ENCODE measurements around the gene TCTN1.

- TF ChIP-seq TCF7 (IDR thresholded peaks at IDR 0.05; ENCODE audit: borderline replicate concordance) (no peak), MNT (conservative IDR thresholded peaks at IDR 0.05) (no peak), POLR2AphosphoS5 (IDR thresholded peaks at IDR 0.05; ENCODE audit: control insufficient read depth, insufficient read depth, low read depth, low read length) (no peak), ELF2 (CRISPR knock-in tag; IDR thresholded peaks at IDR 0.05) (no peak), PTBP1 (IDR thresholded peaks at IDR 0.05; ENCODE audit: low read depth, low read length) (no peak), SMAD4 (CRISPR knock-in tag; conservative IDR thresholded peaks at IDR 0.05) (no peak), ZC3H4 (CRISPR knock-in tag; IDR thresholded peaks at IDR 0.05; ENCODE audit: borderline replicate concordance) (no peak), ZC3H8 (IDR thresholded peaks at IDR 0.05) (no peak), EZH2 (IDR thresholded peaks at IDR 0.05; ENCODE audit: borderline replicate concordance, low read depth, low read length) (no peak), TEAD4 (IDR thresholded peaks at IDR 0.05; ENCODE audit: low read length) (no peak), TEAD4 (CRISPR knock-in tag; IDR thresholded peaks at IDR 0.05; ENCODE audit: borderline replicate concordance) (no peak), SPI1 (IDR thresholded peaks at IDR 0.05; ENCODE audit: borderline replicate concordance, low read depth, low read length) (no peak)
- TF ChIP-seq, protein P1, sequence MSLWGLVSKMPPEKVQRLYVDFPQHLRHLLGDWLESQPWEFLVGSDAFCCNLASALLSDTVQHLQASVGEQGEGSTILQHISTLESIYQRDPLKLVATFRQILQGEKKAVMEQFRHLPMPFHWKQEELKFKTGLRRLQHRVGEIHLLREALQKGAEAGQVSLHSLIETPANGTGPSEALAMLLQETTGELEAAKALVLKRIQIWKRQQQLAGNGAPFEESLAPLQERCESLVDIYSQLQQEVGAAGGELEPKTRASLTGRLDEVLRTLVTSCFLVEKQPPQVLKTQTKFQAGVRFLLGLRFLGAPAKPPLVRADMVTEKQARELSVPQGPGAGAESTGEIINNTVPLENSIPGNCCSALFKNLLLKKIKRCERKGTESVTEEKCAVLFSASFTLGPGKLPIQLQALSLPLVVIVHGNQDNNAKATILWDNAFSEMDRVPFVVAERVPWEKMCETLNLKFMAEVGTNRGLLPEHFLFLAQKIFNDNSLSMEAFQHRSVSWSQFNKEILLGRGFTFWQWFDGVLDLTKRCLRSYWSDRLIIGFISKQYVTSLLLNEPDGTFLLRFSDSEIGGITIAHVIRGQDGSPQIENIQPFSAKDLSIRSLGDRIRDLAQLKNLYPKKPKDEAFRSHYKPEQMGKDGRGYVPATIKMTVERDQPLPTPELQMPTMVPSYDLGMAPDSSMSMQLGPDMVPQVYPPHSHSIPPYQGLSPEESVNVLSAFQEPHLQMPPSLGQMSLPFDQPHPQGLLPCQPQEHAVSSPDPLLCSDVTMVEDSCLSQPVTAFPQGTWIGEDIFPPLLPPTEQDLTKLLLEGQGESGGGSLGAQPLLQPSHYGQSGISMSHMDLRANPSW (CRISPR knock-in tag; IDR thresholded peaks at IDR 0.05): no peak
- TF ChIP-seq, protein P2, sequence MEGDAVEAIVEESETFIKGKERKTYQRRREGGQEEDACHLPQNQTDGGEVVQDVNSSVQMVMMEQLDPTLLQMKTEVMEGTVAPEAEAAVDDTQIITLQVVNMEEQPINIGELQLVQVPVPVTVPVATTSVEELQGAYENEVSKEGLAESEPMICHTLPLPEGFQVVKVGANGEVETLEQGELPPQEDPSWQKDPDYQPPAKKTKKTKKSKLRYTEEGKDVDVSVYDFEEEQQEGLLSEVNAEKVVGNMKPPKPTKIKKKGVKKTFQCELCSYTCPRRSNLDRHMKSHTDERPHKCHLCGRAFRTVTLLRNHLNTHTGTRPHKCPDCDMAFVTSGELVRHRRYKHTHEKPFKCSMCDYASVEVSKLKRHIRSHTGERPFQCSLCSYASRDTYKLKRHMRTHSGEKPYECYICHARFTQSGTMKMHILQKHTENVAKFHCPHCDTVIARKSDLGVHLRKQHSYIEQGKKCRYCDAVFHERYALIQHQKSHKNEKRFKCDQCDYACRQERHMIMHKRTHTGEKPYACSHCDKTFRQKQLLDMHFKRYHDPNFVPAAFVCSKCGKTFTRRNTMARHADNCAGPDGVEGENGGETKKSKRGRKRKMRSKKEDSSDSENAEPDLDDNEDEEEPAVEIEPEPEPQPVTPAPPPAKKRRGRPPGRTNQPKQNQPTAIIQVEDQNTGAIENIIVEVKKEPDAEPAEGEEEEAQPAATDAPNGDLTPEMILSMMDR (IDR thresholded peaks at IDR 0.05 in 2 of 3, conservative IDR thresholded peaks at IDR 0.05 in 1 of 3; ENCODE audit: insufficient read depth in 2 of 3, low read depth in 1 of 3, low read length in 3 of 3): no peak
- TF ChIP-seq, protein P3, sequence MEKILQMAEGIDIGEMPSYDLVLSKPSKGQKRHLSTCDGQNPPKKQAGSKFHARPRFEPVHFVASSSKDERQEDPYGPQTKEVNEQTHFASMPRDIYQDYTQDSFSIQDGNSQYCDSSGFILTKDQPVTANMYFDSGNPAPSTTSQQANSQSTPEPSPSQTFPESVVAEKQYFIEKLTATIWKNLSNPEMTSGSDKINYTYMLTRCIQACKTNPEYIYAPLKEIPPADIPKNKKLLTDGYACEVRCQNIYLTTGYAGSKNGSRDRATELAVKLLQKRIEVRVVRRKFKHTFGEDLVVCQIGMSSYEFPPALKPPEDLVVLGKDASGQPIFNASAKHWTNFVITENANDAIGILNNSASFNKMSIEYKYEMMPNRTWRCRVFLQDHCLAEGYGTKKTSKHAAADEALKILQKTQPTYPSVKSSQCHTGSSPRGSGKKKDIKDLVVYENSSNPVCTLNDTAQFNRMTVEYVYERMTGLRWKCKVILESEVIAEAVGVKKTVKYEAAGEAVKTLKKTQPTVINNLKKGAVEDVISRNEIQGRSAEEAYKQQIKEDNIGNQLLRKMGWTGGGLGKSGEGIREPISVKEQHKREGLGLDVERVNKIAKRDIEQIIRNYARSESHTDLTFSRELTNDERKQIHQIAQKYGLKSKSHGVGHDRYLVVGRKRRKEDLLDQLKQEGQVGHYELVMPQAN (IDR thresholded peaks at IDR 0.05; ENCODE audit: borderline replicate concordance): no peak
These were observed 47.5 kb downstream of the TCTN1 start for GRCh38 chr12:110661337-110661972.
